Effector memory CD8-positive, alpha-beta T cell (primary cell): ENCODE measurements around the gene GCNT2.
"Not testable (repeated sequence)": the region's sequence is repeated elsewhere in the genome, so short reads cannot be mapped to it uniquely, and the experiment has no call there.

Source experiments
- ATAC-seq: fragments of 150-1000 bp; cut with Tn5 transposase; replicated peaks from 2 replicates; pipeline ENCODE4 v1.10.0; 2021; ENCODE audit warnings: mild to moderate bottlenecking, moderate library complexity
- DNase-seq, 3 experiments: peaks; one replicate each; pipeline ENCODE4 v3.0.0; 2021
- H3K27ac Mint-ChIP-seq, 2 donors: one replicate each; pipeline ENCODE4 v1.8.0; 2022; ENCODE audit warnings: mild to moderate bottlenecking in 2 of 2, mixed read lengths in 2 of 2, moderate library complexity in 2 of 2
- H3K27me3 Mint-ChIP-seq, 2 donors: one replicate each; pipeline ENCODE4 v1.8.0; 2022; ENCODE audit warnings: mixed read lengths in 2 of 2
- H3K36me3 Mint-ChIP-seq: one replicate; pipeline ENCODE4 v1.8.0; 2022; ENCODE audit warnings: mild to moderate bottlenecking, moderate library complexity, mixed read lengths; ENCODE audit not compliant: insufficient read depth
- H3K4me1 Mint-ChIP-seq, 2 donors: one replicate each; pipeline ENCODE4 v1.8.0; 2022; ENCODE audit warnings: low read depth in 2 of 2, mixed read lengths in 2 of 2
- H3K4me3 Mint-ChIP-seq, 2 donors: one replicate each; pipeline ENCODE4 v1.8.0; 2022; ENCODE audit warnings: mild to moderate bottlenecking in 2 of 2, mixed read lengths in 2 of 2, moderate library complexity in 2 of 2
- H3K9me3 Mint-ChIP-seq, 2 donors: one replicate each; pipeline ENCODE4 v1.8.0; 2022; ENCODE audit warnings: mixed read lengths in 2 of 2
- total RNA-seq, 9 experiments: gene quantifications; one replicate each; lab custom pipeline; 2026; lab: John Stamatoyannopoulos, UW

The GCNT2 gene
- total RNA-seq, result 0.26 to 8.2 (median 2.6) reads per million in 9 experiments

DNA sequence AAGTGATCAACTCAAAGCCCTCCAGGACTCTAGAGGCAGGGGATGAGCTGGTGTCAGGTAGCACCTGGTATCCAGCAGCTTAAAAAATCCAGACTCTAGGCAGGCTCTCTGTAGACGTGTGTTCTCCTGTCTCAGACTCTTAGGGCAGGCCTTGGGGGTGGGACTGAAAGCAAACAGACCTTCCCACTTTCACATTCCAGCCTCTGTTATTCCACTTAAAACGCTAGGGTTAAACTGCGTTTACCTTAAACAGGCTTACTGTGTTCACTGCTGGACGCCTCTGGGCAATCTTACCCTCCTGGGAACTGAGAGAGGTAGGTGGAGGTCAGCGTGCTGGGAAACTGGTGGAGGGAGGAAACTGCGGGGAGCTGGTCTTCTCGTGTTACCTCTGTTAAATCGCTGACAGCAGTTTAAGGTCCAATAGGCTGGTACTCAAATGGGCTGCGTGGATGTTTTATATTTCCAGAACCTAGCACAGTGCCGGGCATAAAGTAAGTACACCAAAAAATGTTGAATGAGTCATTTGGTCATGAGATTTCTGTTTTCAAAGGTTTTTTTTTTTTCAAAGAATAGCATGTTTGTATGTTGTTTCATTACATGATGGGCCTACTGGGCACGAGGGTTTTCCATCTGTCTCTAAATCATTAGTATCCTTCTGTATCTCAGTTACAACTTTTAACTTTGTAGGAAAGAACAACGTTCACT is at the start of gene GCNT2:
Gene GCNT2, plus strand, starts transcription at position 248 of the 705 bp plus-strand sequence. CDS start 7,561 bp downstream, outside the sequence.
- Mint-ChIP-seq H3K4me3 (no peak within 1 kb of the TSS), H3K27ac (no peak within 1 kb of the TSS), H3K9me3 (no peaks in the 10 kb centered on the region), H3K36me3 (no peaks in the 10 kb centered on the region), H3K27me3 (peaks cover 0 to 9% of the 10 kb centered on the region in 2 donors), H3K4me1 (no peaks in the 10 kb centered on the region)
- ATAC-seq, result no peak
- DNase-seq, result no peak

GRCh38 chr6:10472634-10473033 is 48.5 kb upstream of the GCNT2 start:
- no peak overlapping the region for H3K4me3 Mint-ChIP-seq
- no peaks in the 10 kb centered on the region for H3K9me3 Mint-ChIP-seq

GRCh38 chr6:10478187-10479040 is 42.7 kb upstream of the GCNT2 start:
- Mint-ChIP-seq H3K4me3 (no peak overlapping the region), H3K9me3 (no peaks in the 10 kb centered on the region), H3K27ac (no peak overlapping the region), H3K4me1 (no peaks in the 10 kb centered on the region), H3K27me3 (peaks cover 32 to 42% of the 10 kb centered on the region in 2 donors), H3K36me3 (no peaks in the 10 kb centered on the region)
- ATAC-seq (no peak), DNase-seq (peak in 1 of 3 experiments; percentile 17)

More at GRCh38 chr6:10472634-10473033, 48.5 kb upstream of the GCNT2 start:
- peaks cover 38 to 62% of the 10 kb centered on the region in 2 donors for H3K27me3 Mint-ChIP-seq
- DNase-seq, result no peak
- H3K36me3 Mint-ChIP-seq, result no peaks in the 10 kb centered on the region
- H3K27ac Mint-ChIP-seq, result no peak overlapping the region
- ATAC-seq, result no peak
- no peaks in the 10 kb centered on the region for H3K4me1 Mint-ChIP-seq

GRCh38 chr6:10479939-10480700 is 41.0 kb upstream of the GCNT2 start:
- DNase-seq (no peak), ATAC-seq (no peak)
- H3K27ac Mint-ChIP-seq, result no peak overlapping the region
- H3K9me3 Mint-ChIP-seq, result no peaks in the 10 kb centered on the region
- H3K36me3 Mint-ChIP-seq, result no peaks in the 10 kb centered on the region
- H3K4me3 Mint-ChIP-seq, result no peak overlapping the region
- peaks cover 26 to 28% of the 10 kb centered on the region in 2 donors for H3K27me3 Mint-ChIP-seq
- no peaks in the 10 kb centered on the region for H3K4me1 Mint-ChIP-seq

DNA sequence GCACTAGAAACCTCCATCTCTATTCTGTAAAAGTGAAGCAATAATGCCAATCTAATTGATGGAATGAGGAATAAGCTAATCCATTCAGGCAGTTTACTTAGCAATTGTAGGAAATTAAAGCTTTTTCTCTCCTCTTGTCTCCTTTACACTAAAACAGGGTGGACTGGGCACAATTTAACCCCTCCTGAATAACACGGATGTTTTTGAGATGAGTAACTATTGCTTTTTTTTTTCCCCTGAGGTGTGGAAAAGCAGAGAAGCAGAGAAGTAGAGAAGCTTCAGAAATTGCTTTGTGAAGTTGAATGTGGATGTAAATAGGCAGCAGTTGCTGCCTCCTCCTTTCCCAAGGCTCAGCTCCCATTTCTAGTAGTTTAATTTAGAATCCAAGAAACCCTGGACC is 40.0 kb upstream of the GCNT2 start:
- ATAC-seq (no peak), DNase-seq (no peak)
- no peak overlapping the region for H3K4me3 Mint-ChIP-seq
- no peak overlapping the region for H3K27ac Mint-ChIP-seq
- H3K9me3 Mint-ChIP-seq, result no peaks in the 10 kb centered on the region
- H3K27me3 Mint-ChIP-seq, result peaks cover 16 to 20% of the 10 kb centered on the region in 2 donors
- no peaks in the 10 kb centered on the region for H3K4me1 Mint-ChIP-seq
- no peaks in the 10 kb centered on the region for H3K36me3 Mint-ChIP-seq

DNA sequence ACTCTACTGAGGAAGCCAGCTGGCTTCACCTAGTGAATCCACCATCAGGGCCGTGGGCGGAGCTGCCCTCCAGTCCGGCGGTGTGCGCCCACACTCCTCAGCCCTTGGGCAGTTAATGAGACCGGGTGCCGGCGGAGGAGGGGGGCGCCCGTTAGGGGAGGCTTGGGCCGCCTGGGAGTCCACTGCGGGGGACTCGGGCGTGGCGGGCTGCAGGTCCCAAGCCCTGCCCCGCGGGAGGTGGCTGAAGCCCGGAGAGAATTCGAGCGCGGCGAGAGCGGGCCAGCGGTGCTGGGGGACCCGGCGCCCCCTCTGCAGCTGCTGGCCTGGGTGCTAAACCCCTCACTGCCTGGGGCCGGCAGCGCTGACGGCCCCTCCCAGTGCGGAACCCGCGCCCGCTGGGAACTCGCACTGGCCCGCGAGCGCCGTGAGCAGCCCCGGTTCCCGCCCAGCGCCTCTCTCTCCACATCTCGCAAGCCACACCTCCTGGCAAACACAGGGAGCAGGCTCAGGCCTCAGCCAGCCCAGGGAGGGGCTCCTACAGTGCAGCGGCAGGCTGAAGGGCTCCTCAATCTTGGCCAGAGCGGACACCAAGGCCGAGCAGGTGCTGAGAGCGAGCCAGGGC is 38.4 kb upstream of the GCNT2 start:
- no peak overlapping the region for H3K4me3 Mint-ChIP-seq
- peaks cover 7 to 15% of the 10 kb centered on the region in 2 donors for H3K27me3 Mint-ChIP-seq
- DNase-seq (no peak), ATAC-seq (no peak)
- H3K4me1 Mint-ChIP-seq, result no peaks in the 10 kb centered on the region
- H3K9me3 Mint-ChIP-seq, result no peaks in the 10 kb centered on the region
- no peak overlapping the region for H3K27ac Mint-ChIP-seq
- no peaks in the 10 kb centered on the region for H3K36me3 Mint-ChIP-seq

GRCh38 chr6:10484912-10485311 is 36.2 kb upstream of the GCNT2 start:
- Mint-ChIP-seq H3K27me3 (peaks cover 15 to 28% of the 10 kb centered on the region in 2 donors), H3K4me3 (no peak overlapping the region), H3K9me3 (no peaks in the 10 kb centered on the region), H3K36me3 (no peaks in the 10 kb centered on the region), H3K27ac (no peak overlapping the region), H3K4me1 (no peaks in the 10 kb centered on the region)
- no peak for ATAC-seq
- DNase-seq, result no peak

DNA sequence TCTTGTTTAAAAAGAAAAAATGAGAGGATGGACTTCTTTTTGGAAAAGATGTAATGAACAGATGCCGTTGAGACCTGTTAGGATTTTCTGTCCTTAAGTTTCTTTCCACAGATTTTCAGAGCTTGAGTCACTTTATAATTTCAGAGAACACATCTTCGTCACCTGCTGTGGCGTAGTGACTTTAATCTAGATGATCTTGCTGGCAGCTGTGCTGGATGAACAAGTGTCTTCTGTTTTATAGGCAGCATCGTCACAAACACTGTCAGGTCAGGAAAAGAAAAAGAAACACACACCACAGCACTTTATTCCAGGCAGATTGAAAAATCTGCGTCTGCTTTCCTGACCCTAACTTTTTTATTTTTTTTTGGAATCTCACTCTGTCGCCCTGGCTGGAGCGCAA is 35.7 kb upstream of the GCNT2 start:
- Mint-ChIP-seq H3K4me3 (no peak overlapping the region), H3K4me1 (no peaks in the 10 kb centered on the region), H3K27me3 (peaks cover 11 to 28% of the 10 kb centered on the region in 2 donors), H3K27ac (no peak overlapping the region), H3K36me3 (no peaks in the 10 kb centered on the region), H3K9me3 (no peaks in the 10 kb centered on the region)
- DNase-seq (no peak), ATAC-seq (no peak)

DNA sequence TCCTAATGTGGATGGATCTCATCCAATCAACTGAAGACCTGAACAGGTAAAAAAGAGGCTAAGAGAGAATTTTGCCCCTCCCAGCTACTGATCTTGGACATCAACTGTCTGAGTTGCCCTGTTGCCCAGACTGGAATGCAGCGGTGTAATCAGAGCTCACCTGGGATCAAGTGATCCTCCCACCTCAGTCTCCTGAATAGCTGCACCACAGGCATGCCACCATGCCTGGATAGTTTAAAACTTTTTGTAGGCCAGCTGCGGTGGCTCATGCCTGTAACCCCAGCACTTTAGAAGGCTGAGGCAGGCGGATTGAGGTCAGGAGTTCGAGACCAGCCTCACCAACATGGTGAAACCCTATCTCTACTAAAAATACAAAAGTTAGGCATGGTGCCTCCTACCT is 34.9 kb upstream of the GCNT2 start:
- no peak overlapping the region for H3K4me3 Mint-ChIP-seq
- no peaks in the 10 kb centered on the region for H3K9me3 Mint-ChIP-seq
- no peaks in the 10 kb centered on the region for H3K36me3 Mint-ChIP-seq
- no peak overlapping the region for H3K27ac Mint-ChIP-seq
- peaks cover 11 to 22% of the 10 kb centered on the region in 2 donors for H3K27me3 Mint-ChIP-seq
- no peaks in the 10 kb centered on the region for H3K4me1 Mint-ChIP-seq
- no peak for DNase-seq
- ATAC-seq, result no peak

- H3K27ac Mint-ChIP-seq, ATAC-seq, H3K4me3 Mint-ChIP-seq, H3K4me1 Mint-ChIP-seq, DNase-seq, H3K36me3 Mint-ChIP-seq, H3K9me3 Mint-ChIP-seq: not testable (repeated sequence)
- H3K27me3 Mint-ChIP-seq, result peaks cover 11 to 22% of the 10 kb centered on the region in 2 donors
These were observed 34.1 kb upstream of the GCNT2 start for GRCh38 chr6:10486944-10487588.

DNA sequence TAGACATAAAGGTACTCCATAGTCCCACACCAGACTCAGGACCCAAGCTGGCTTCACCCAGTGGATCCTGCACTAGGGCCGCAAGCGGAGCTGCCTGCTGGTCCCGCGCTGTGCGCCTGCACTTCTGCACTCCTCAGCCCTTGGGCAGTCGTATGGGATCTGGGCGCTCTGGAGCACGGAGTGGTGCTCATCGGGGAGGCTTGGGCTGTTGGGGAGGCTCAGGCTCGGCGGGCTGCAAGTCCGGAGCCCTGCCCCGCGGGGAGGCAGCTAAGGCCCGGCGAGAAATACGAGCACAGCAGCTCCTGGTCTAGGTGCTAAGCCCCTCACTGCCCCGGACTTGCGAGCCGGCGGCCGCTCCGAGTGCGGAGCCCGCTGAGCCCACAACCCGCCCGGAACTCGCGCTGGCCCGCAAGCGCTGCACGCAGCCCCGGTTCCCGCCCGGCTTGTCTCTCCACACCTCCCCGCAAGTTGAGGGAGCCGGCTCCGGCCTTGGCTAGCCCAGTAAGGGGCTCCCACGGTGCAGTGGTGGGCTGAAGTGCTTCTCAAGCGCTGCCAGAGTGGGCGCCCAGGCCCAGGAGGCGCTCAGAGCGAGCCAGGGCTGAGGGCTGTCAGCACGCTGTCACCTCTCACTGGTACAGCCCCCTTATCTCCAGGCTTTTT is 33.4 kb upstream of the GCNT2 start:
- DNase-seq, result no peak
- Mint-ChIP-seq H3K4me1 (no peaks in the 10 kb centered on the region), H3K9me3 (no peaks in the 10 kb centered on the region), H3K27me3 (peaks cover 11 to 22% of the 10 kb centered on the region in 2 donors), H3K36me3 (no peaks in the 10 kb centered on the region), H3K4me3 (no peak overlapping the region), H3K27ac (no peak overlapping the region)
- no peak for ATAC-seq

DNA sequence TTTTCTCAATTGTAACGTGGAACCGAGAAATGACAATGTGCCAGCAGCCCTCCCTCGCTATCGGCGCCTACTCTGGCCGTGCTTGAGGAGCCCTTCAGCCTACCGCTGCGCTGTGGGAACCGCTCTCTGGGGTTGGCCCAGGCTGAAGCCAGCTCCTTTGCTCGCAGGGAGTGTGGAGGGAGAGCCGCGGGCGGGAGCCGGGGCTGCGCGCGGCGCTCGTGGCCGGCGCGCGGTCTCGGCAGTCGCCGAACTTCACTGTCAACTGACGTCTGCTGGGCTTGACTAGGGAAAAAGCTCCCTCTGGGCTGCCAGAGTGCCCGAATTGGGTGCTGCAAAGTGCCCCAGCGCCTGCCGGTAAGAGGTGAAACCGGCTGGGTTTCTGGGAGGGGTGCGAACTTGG is 29.7 kb upstream of the GCNT2 start:
- Mint-ChIP-seq H3K27ac (no peak overlapping the region), H3K9me3 (no peaks in the 10 kb centered on the region), H3K4me1 (no peaks in the 10 kb centered on the region), H3K36me3 (no peaks in the 10 kb centered on the region), H3K27me3 (peaks cover 37% of the 10 kb centered on the region in 2 donors), H3K4me3 (no peak overlapping the region)
- ATAC-seq (no peak), DNase-seq (no peak)
